ENCODE measurements around the gene TMBIM1. TPM values are rescaled to one million over a fixed set of nuclear protein-coding genes. Genes with fewer than 3 reads are reported as not detected.

The TMBIM1 gene
- total RNA-seq, 1 experiment from 2014 or later: 114 TPM

GRCh38 chr2:218255446-218255845 is 36.9 kb downstream of the TMBIM1 start:
- no peak overlapping the region for H3K4me3 ChIP-seq (ENCODE audit: low read depth in 2 of 2, low read length in 2 of 2)
- no peak overlapping the region for H3K27ac ChIP-seq (ENCODE audit: low read length)
- POLR2A ChIA-PET: no interaction called here
- intact Hi-C loops (cut with micrococcal nuclease; ENCODE audit: unreplicated experiment) (no loop called here), in situ Hi-C loops (cut with HindIII; ENCODE audit: low pct_unique_long_range_greater_than_20kb, low sequenced_read_pairs) (no loop called here)
- DNase-seq (ENCODE audit: low read depth, low spot score): no peak
- H3K4me1 ChIP-seq (ENCODE audit: control insufficient read depth, insufficient read depth, low read length): no peaks in the 10 kb centered on the region
- H3K27me3 ChIP-seq (ENCODE audit: control insufficient read depth, insufficient read depth, low read length): no peaks in the 10 kb centered on the region
- no peak for ATAC-seq
- H3K36me3 ChIP-seq (ENCODE audit: control insufficient read depth, insufficient read depth, low read length): peaks cover 23% of the 10 kb centered on the region
- TF ChIP-seq SIN3A (IDR thresholded peaks at IDR 0.05; ENCODE audit: borderline replicate concordance, insufficient read depth, low read depth, low read length) (no peak), TCF7L2 (IDR thresholded peaks at IDR 0.05; ENCODE audit: low read depth, low read length) (no peak), POLR2AphosphoS5 (IDR thresholded peaks at IDR 0.05; ENCODE audit: low read depth, low read length) (no peak), CTCF (IDR thresholded peaks at IDR 0.05) (no peak), REST (IDR thresholded peaks at IDR 0.05; ENCODE audit: insufficient read depth in 1 of 2, low read depth in 2 of 2, low read length in 1 of 2) (no peak)
- no peaks in the 10 kb centered on the region for H3K9me3 ChIP-seq (ENCODE audit: control insufficient read depth, insufficient read depth, low read depth, low read length)
- CTCF ChIA-PET: no interaction called here
- BruUV-seq (replicated peaks): no TSS peak

GRCh38 chr2:218253232-218253625 is 39.1 kb downstream of the TMBIM1 start:
- ChIA-PET CTCF (no interaction called here), POLR2A (no interaction called here)
- Histone ChIP-seq H3K27ac (ENCODE audit: low read length) (no peak overlapping the region), H3K36me3 (ENCODE audit: control insufficient read depth, insufficient read depth, low read length) (peaks cover 33% of the 10 kb centered on the region), H3K4me3 (ENCODE audit: low read depth in 2 of 2, low read length in 2 of 2) (no peak overlapping the region), H3K9me3 (ENCODE audit: control insufficient read depth, insufficient read depth, low read depth, low read length) (no peaks in the 10 kb centered on the region), H3K27me3 (ENCODE audit: control insufficient read depth, insufficient read depth, low read length) (no peaks in the 10 kb centered on the region), H3K4me1 (ENCODE audit: control insufficient read depth, insufficient read depth, low read length) (no peaks in the 10 kb centered on the region)
- no peak for DNase-seq (ENCODE audit: low read depth, low spot score)
- no peak for ATAC-seq
- intact Hi-C loops (cut with micrococcal nuclease; ENCODE audit: unreplicated experiment): no loop called here
- in situ Hi-C loops (cut with HindIII; ENCODE audit: low pct_unique_long_range_greater_than_20kb, low sequenced_read_pairs): no loop called here
- BruUV-seq (replicated peaks): no TSS peak
- TF ChIP-seq SIN3A (IDR thresholded peaks at IDR 0.05; ENCODE audit: borderline replicate concordance, insufficient read depth, low read depth, low read length) (no peak), REST (IDR thresholded peaks at IDR 0.05; ENCODE audit: insufficient read depth in 1 of 2, low read depth in 2 of 2, low read length in 1 of 2) (no peak), CTCF (IDR thresholded peaks at IDR 0.05) (no peak), POLR2AphosphoS5 (IDR thresholded peaks at IDR 0.05; ENCODE audit: low read depth, low read length) (no peak), TCF7L2 (IDR thresholded peaks at IDR 0.05; ENCODE audit: low read depth, low read length) (no peak)
